Activated CD4-positive, alpha-beta T cell treated with anti-CD3 and anti-CD28 coated beads for 24 hours (primary cell): ENCODE data around the gene TFPI2.

Experiments used
- DNase-seq, 2 donors: peaks; one replicate each; pipeline ENCODE4 v3.0.0-alpha.2; 2020; ENCODE audit warnings: low read depth in 2 of 2

Gene TFPI2

DNA sequence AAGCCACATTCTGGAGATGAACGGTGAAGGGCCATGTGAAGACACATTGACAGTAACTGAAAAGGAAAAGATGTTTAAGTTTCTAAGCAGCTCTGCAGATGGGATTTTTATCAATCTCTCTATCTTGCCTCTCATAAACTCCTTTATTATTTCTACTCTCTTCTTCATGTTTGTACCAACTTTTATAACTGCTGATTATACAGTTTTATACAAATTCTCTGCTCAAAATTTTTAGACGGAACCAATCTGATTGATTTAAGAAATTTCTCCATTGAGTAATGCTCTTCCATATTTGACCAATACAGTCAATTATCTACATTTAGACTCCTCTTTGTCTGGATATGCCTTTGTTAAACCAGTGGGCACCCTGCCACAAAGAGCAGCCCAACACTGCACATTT lies 31.7 kb downstream of the TFPI2 start:
- no peak for DNase-seq

DNA sequence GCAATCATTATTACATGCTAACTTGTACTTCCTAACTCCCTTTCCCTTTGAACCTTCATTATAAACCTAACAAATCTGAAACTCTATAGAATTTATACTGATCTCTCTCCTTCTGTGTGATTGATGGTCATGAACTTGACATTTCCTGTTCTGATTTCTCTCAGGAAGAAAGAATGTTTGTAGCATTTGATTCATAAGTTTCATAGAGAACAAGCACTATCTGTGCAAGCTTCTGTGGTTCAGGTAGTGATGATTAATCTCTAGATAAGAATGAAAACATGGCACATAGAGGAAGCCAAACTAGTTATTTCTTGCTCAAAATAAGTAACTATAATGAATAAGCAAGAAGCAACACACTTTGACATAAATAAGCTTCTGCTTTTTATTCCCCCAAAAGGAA lies 34.2 kb downstream of the TFPI2 start:
- no peak for DNase-seq

DNA sequence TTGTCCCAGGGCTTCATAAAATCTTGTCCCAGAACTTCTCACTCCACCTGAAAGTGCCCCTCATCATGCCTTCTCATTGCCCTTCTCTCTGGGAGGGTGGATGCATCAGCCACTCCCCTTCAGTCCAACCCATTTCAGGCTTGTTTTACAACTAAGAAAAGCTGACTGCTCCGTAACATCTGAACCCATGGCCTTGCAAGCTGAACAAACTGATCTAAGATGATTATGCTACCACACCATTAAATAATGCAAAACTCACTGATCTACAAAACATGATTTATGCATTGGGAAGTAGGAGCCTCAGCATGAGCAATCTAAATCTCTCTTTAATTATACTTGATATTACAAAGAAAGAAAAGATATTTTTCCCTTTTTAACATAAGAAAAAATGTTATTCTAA lies 34.8 kb downstream of the TFPI2 start:
- no peak for DNase-seq

DNA sequence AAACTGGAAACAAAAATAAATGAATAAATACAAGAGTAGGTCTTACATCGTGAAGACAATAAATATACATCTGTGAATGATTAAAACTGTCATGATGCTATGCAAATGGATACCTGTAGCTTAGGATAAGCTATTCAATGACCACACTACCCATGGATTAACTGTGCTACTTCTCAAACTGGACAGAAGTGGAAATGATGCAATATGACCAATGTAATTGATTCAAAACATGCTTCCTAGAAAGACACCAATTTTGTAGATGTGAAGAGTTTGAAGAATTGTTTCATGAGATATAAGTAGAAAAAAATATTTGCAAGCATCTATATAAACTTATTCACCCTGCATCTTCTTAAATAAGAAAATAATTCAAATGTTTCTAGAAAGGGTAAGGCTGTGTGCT lies 36.1 kb downstream of the TFPI2 start:
- DNase-seq, result no peak

DNA sequence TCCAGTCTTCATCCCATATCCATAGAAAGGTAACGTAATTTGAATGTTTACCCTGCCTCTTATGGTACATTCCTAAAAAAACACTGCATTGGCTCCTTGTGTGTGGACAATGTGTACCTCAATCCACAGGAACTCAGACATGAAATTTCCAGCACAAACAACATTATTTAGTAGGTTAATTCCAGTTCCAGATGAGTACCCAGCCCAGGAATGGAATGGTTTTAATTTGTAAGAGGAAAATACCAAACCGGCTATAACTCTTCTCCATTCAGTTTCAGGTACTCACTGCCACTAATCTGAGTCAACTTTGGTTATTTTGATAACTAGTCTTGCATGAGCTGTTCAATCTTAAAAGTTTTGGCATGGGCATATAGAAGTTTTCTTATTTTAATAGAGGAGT lies 39.0 kb downstream of the TFPI2 start:
- DNase-seq, result no peak

DNA sequence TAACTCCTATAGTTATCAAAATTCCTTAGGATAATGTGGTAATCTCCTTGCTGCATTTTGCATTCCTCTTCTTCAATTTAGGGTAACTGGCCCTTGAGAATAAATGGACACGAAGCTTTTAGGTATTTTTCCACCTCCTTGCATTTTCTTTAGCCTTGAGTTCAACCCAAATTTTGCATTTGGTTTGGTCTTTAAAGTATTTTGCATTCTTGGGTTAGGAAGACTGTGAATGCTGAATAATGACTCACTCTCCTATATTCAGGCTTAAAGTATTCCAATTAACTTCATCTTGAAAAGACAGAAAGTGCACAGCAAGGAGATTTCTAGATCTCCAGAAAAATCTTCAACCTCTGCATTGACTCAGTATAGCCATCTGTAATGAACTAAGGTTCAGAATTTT lies 47.3 kb downstream of the TFPI2 start:
- DNase-seq, result no peak

DNA sequence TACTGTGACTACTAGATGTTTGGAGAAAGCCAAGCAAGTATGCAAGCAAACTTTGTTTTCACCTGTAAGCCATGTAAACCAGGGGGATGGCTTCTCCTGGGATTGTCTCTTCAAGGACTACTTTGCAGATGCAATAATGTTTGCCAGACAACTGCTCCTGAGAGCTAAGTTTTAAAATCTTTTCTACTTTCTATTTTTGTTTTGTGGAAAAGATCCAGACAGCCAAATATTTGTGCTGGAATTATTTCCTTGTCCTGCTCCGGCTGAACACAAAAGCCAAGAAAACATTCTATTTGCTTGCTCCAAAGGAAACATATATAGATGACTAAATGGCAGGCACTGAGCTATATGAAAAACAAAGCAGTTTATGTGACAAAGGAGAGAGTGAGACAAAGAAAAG lies 51.6 kb downstream of the TFPI2 start:
- DNase-seq, result no peak

DNA sequence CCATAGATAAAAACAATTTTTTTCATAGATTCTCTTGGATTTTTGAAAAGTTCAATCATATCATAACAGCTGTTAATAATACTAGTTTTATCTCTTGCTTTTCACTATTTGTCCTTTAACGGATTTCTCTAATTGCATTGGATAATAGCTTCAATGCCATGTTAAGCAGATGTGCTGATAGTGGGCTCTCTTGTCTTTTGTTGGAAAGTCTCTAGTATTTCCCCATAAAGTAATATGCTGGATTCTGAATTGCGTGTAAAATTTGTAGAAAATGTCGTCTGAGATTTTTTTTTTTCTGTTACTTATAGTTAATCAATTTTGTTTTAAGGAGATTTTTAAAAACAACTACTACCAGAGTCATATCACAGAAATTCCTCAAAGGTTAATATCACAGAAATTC lies 53.3 kb downstream of the TFPI2 start:
- no peak for DNase-seq

DNA sequence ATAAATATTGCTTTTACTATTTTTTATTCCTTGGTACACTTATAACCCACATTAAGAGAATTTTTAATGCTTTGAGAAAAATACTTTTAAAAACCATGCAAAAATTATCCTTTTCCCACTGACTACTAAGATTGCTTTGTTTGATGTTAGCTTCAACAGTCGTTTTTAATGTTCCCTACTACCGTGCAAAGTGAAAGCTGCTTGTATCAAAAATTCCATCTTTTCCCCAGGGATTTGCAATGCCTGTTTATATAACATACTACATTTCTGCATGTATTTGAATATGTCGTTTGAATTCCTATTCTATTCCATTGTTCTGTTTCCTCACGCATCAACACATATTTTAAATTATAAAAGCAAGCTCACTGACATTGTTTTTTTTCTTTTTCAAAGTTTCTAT lies 54.4 kb downstream of the TFPI2 start:
- DNase-seq, result no peak

DNA sequence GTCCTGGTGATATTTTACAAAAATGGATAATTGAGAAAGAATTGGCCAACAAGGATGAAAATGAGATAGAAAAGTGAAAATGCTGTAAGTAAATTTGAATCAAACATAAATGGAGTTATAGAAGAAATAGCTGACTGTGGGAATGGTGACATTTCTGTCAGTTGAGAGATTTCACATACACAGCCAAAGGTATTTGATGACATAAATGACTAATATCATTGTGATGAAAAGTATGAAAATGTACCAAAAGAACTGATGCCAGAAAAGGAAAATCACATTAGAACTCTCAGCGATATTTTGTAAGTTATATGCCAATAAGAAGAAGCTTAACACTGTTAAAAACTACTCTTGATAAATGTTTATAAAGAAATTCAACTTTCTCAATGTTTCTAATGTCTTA lies 54.9 kb downstream of the TFPI2 start:
- no peak for DNase-seq
